Amygdala (tissue), 56 donors: Measurements from ENCODE around the gene RTN4RL2.
"Not testable (repeated sequence)": the region's sequence is repeated elsewhere in the genome, so short reads cannot be mapped to it uniquely, and the experiment has no call there.

Experiments used
- DNase-seq, 56 donors: peaks; one replicate each; lab custom pipeline; 2025; lab: John Stamatoyannopoulos, UW

The RTN4RL2 gene

GRCh38 chr11:57432149-57432561 is 28.2 kb upstream of the RTN4RL2 start:
- peak in 9 of 56 donors; percentile 10 to 42 (median 18) for DNase-seq

GRCh38 chr11:57432714-57433163 is 27.6 kb upstream of the RTN4RL2 start:
- DNase-seq = peak in 2 of 56 donors; percentile 8 to 20

GRCh38 chr11:57434640-57435546 is 25.4 kb upstream of the RTN4RL2 start:
- DNase-seq = no peak

GRCh38 chr11:57436031-57436430 is 24.3 kb upstream of the RTN4RL2 start:
- DNase-seq = no peak

GRCh38 chr11:57438345-57439285 is 21.7 kb upstream of the RTN4RL2 start:
- no peak for DNase-seq

- DNase-seq = no peak
Measured at GRCh38 chr11:57439786-57440185, 20.5 kb upstream of the RTN4RL2 start.

- DNase-seq = no peak
Measured at GRCh38 chr11:57440744-57441414, 19.4 kb upstream of the RTN4RL2 start.

- no peak for DNase-seq
Measured at GRCh38 chr11:57444362-57445121, 15.8 kb upstream of the RTN4RL2 start.

- DNase-seq = not testable (repeated sequence)
Measured at GRCh38 chr11:57445122-57445394, 15.3 kb upstream of the RTN4RL2 start.

- DNase-seq = no peak
Measured at GRCh38 chr11:57446055-57446454, 14.3 kb upstream of the RTN4RL2 start.

GRCh38 chr11:57453543-57454177 is 6.7 kb upstream of the RTN4RL2 start:
- no peak for DNase-seq

GRCh38 chr11:57456960-57457642 is 3.2 kb upstream of the RTN4RL2 start:
- DNase-seq = peak in 55 of 56 donors; percentile 18 to 93 (median 73)

- no peak for DNase-seq
Measured at GRCh38 chr11:57457643-57458023, 2.7 kb upstream of the RTN4RL2 start.

GRCh38 chr11:57458060-57458409 is 2.3 kb upstream of the RTN4RL2 start:
- DNase-seq = no peak

GRCh38 chr11:57458410-57459163 is 1.7 kb upstream of the RTN4RL2 start:
- peak in 24 of 56 donors; percentile 8 to 75 (median 42) for DNase-seq

- DNase-seq = peak in 1 of 56 donors; percentile 21
Measured at GRCh38 chr11:57459164-57460021, 935 bp upstream of the RTN4RL2 start.
